SK-MEL-5 (cell line): ENCODE data around the gene PLEKHG3. TPM values are rescaled to one million over a fixed set of nuclear protein-coding genes. Genes with fewer than 3 reads are reported as not detected.
A peak's percentile ranks its signal among the peaks of the same experiment; 100 is the strongest.

Experiments used
- DNase-seq: peaks from one replicate; pipeline ENCODE4 v3.0.0-alpha.2; 2016; ENCODE audit warnings: low read depth, low spot score
- in situ Hi-C: cut with HindIII; loops from 2 replicates; pipeline ENCODE4 v1.10.0; 2016; ENCODE audit warnings: low sequenced_read_pairs, high pct_unique_total_duplicates, low pct_unique_long_range_greater_than_20kb
- total RNA-seq: library from RNA; depleted of rRNA; stranded (reverse); fragments of >200 nt; shearing (Covaris generic); gene quantifications from 2 replicates; pipeline ENCODE4 v1.2.3, GENCODE V29; 2014; rRNA removed

The PLEKHG3 gene
- total RNA-seq, 1 experiment from 2014 or later = 28.4 TPM

DNA sequence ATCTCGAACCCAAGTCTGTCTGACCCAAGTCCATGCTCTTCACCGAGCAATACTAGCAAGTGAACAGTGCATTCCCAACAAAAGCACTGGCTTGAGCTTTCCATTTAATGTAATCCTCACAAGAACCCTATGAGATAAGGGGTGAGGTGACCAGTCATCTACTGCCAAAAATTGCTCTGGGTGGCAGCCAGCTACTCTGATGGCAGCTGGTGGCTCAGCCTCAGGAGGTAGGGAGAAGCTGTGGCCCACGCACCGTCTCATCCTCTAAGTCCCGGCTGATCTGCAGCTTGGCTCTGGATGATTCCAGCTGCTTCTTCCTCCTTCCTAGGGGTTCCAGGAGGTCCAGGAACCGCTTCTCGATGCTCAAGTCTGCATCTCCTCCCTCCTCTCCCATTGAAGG, 75.2 kb downstream of the PLEKHG3 start:
- in situ Hi-C loops = no loop called here

DNA sequence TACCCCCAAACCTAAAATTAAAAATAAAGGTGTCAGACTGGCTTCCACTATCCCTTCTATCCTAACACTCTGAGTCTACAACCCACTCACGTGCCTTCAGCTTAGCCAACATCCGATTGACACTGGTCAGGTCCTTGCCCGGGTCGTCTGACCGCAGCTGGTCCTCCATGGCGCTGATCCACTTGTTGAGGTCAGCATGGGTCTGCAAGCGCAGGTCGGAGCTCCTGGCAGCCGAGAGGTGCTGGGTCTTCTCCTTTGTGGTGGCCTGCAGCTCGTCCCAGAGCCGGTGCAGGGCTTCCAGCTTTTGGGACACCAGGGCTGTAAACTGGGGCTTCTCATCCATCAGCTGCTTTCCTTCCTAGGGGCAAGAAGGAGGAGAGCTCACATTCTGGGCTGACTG, 78.0 kb downstream of the PLEKHG3 start:
- no peak for DNase-seq
- in situ Hi-C loops = no loop called here

More for the DNA sequence above, 75.2 kb downstream of the PLEKHG3 start:
- DNase-seq = no peak

DNA sequence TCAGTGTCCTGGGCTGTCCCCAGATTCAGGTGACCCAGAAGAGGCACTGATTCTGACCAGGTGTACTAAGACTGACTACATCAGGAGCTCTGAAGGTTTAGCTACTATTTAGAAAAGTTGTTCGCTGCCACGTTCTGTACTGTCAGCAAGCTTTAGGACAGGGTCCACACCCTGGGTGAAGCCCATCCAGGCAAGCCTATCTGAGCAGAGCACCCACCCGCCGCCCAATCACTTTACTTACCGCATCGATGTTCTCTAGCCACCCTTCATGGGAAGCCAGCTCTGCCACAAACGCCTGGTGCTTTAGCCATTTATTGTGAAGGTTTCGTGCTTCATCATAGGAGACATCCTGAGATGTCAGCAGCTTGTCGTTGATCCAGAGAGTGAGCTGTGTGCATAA, 79.8 kb downstream of the PLEKHG3 start:
- in situ Hi-C loops = no loop called here

DNA sequence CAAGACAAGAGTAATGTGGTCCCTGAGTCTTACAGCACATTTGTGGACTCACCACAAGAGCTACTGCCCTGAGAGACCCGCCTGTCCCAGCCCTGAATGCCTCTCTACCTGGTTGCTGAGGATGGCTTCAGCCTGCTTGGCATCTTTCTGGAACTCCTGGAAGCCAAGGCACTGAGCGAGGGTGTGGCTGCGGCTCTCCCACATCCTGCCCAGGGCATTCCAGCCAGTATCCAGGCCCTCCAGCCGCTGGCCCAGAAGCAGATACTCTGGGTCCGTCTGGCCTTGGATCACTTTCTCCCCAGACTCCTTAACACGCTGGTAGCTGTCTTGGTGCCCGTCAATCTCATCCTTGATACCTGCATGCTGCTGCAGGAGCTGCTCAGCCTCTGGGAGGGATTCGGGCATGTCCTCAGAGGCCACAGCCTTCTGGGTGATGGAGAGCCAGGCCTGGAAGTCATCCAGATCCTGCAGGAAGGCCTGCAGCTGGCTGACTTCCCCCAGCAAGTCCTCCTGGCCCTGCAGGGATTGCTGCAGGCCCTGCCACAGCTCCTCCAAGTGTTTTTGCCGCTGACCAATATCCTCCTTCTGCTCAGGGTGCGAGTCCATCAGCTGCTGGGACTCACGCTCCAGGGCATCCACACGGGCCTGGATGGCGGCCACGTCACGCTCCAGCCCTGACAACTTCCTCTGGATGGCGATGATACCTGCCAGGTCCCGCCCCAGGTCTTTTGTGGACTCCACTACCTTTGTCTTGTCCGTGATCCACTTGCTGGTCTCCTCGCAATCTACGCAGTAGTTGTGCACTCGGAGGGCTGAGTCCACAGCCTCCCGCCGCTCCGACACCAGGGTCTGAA, 82.3 kb downstream of the PLEKHG3 start:
- no peak for DNase-seq
- in situ Hi-C loops = no loop called here

More for the DNA sequence above, 79.8 kb downstream of the PLEKHG3 start:
- no peak for DNase-seq

DNA sequence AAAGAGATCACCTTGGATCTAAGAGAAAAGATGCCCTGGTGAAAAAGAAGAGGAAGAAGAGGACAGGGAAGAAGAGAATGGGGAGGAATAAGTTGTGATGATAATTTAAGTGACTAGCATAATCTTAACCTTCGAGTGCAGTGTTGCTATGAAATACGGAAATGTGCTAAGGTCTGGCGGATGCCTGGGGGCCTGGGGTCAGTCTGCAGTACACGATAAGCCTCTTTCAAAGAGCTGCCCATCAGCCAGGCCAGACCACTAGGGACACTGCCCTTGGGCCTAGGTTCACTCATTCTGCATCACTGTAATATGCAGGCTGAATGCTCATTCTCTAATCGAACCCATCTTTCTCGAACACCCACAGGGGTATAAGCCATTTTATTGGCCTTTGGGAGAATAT, 83.4 kb downstream of the PLEKHG3 start:
- in situ Hi-C loops = no loop called here
- no peak for DNase-seq

DNA sequence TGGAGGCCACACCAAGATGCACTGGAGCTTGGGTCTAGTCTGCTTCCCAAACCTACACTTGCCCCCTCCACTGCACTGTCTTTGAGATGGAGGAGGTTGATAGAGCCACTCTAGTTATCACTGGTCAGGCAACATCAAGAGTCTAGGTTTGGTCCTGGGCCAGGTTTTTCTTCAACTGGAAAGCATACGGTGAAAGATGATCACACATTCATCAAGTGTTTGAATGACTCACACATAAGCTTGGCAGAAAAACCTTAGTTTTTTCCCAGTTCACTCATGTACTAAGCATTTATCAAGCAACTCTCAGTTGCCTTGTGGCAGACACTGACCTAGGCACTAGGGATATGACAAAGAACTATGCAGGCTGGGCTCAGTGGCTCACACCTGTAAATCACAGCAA, 84.5 kb downstream of the PLEKHG3 start:
- in situ Hi-C loops = no loop called here
- peak; percentile 28 for DNase-seq

DNA sequence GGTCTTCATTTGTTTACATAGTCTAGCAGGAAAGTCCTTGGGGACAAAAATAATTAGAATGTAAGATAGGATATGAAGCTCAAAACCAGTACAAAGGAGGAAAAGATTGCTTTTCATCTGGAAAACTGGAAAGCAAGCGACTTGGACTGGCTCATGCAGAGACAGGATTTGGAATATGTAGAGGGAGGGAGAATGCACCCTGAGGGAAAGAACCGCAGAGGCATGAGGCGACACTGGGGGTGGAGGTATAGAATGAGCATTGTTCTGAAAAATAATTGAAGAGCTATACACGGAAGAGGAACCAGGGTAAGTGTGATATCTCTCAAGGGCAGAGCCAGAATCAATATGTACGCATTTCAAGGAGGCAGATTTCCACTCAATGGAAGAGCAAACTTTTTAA, 85.5 kb downstream of the PLEKHG3 start:
- in situ Hi-C loops = no loop called here

DNA sequence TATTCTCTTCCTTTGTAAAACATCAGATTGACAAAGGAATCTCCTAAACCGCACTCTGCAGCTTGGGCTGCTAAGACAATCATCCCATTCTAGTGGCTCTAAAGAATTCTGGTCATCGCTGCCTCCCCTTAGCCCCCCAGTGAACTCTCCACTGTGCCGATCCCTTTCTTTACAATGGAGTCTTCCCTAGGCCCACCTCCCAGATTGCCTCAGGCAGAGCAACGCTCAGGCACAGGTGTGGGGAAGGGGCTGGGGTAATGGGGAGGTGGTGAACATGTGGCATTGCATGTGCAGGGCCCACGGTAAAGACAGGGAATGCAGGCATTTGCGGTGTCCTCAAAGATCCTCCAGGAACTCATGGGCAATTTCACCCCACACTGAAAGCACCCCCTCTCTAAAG, 86.3 kb downstream of the PLEKHG3 start:
- no peak for DNase-seq
- in situ Hi-C loops = no loop called here

More for the DNA sequence above, 85.5 kb downstream of the PLEKHG3 start:
- DNase-seq = peak; percentile 57

DNA sequence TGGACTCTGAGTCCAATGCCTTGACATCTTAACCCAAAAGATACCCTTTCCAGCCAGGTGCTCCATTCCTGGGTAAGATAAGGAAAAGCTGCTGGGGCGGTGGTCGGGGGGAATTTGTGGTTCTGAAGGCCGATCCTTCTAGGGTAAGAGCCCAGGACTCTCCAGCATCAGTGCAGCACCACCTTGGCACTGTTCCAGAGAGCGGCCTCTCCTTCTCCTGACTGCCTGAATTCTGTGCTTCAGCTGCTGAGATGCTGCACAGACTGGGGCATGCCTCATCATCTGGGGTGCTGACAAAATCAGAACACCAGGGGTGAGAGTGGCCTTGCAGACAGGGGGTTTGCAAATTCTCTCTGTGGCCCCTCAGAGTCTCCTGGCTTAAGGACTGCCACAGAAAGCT, 88.0 kb downstream of the PLEKHG3 start:
- in situ Hi-C loops = no loop called here
- no peak for DNase-seq

DNA sequence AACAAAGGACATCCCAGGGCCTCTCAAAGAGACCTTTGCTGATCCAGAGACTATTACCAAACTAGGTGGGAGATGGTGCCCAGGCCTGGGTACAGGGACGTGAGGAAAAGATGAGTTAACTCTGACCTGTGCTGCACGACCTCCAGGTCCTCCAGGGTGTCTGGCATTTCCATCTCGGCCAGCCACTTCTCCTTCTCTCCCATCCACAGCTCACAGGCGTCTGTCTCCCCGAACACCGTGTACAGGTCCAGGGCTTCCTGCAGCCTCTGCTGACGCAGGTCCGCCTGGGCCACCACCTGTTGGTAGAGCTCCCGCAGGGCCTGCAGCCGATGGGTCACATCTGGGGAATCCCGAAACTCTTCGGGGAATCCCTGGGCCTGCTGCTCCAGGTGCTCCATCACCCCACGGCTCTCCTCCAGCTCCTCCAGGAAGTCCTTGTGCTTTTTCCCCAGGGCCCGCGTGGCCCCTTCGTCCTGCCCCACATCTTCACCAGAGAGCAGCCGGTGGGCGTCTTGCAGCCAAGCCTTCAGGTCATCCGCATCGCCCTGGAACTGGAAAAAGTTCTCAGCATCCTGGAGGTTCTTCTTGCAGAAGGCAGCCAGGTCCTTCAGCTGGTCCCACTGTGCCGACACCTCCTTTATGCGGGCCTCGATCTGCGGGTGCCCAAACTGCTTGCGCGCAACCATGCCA, 88.8 kb downstream of the PLEKHG3 start:
- no peak for DNase-seq
- in situ Hi-C loops = no loop called here

DNA sequence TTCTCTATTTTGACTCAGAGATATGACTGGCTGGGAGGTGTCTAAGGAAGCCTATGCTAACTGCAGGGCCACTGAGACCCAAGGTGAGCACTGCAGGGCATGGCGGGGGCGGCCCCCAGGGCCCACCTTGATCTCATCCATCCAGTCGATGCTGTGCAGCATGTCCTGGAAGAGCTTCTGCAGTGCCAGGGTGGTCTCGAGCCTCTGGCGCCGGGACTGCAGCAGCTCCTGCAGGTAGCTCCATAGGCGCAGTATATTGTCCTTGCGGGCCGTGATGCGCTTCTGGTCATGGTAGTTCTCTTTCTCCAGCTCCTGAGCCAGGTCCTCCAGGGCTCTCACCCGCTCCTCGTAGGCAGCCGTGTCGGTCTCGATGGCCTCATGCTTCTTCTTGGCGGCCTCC, 91.0 kb downstream of the PLEKHG3 start:
- in situ Hi-C loops = no loop called here
- DNase-seq = no peak

DNA sequence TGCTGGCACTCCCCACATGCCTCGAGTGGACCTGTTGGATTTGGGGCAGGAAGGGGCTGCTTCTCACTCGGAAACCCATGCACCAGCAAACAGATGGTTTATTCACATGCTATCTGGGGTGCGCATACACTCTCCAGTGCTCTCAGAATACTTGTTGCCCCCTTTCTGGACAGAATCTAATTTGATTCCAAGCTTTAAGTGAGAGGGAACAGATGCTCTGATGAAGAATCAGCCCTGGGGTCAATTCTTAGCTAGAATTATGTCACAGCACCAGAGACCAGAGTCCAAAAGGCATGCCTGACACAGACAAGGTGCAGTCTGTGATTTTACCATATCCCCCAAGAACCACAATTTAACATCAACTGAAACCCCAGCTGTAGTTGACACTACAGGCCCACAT, 91.7 kb downstream of the PLEKHG3 start:
- in situ Hi-C loops = no loop called here
- DNase-seq = no peak

DNA sequence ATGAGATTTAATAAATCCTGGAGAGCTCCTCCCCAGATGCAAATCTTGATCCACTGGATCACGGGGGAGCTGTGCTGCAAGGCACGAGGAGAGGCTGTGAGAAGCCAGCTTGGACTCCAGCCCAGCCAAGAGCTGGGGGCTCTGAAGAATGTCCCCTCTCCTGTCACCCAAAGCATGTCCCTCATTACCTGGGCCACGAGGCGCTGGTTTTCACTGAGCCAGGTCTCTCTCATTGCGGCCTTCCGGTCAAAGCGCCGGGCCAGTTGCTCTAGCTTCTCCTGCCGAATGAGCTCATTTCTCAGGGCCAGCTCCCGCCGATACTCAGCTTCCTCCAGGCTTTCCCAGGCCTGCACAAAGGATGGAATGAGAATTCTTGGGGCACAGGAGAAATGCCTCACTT, 92.1 kb downstream of the PLEKHG3 start:
- DNase-seq = no peak
- in situ Hi-C loops = no loop called here

DNA sequence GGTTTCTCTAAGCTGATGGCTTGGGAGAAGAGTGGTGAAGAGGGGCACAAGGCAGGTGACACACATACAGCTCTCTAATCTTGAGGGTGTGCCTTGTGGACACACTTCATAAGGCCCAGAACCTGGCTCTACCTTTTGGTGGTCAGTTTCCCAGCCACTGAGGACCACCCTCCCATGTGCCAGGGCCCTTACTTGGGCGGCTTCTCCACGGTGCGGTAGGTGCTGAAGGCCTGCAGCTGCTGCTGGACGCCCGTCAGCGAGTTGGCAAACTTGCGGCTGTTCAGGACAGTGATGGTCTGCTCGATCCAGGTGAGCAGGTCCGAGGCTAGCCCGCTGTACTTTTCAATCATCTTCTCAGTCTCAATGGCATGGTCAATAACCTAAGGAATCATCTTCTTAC, 95.3 kb downstream of the PLEKHG3 start:
- DNase-seq = no peak
- in situ Hi-C loops = no loop called here

Other genes starting within 250 kb of the PLEKHG3 start
- 0.13 and 0.16 TPM in 2 replicates for gene AKAP5, start 238.9 kb upstream of the PLEKHG3 start, total RNA-seq
- 7.7 and 10.0 TPM in 2 replicates for gene ZBTB25, start 200.6 kb upstream of the PLEKHG3 start, total RNA-seq
- 28.1 and 34.7 TPM in 2 replicates for gene ZBTB1, start 199.7 kb upstream of the PLEKHG3 start, total RNA-seq
- gene HSPA2, start 163.7 kb upstream of the PLEKHG3 start, total RNA-seq = 20.8 and 21.1 TPM in 2 replicates
- gene PPP1R36, start 154.5 kb upstream of the PLEKHG3 start, total RNA-seq = not detected in 2 replicates
- 0.05 TPM in 1 of 2 replicates, not detected in the other for gene SPTB, start 175.5 kb downstream of the PLEKHG3 start, total RNA-seq
- 46.6 and 53.4 TPM in 2 replicates for gene CHURC1, start 210.0 kb downstream of the PLEKHG3 start, total RNA-seq
- gene GPX2, start 238.3 kb downstream of the PLEKHG3 start, total RNA-seq = not detected in 2 replicates